Trophoblast cell (in vitro differentiated cells and primary cell): ENCODE results near the gene PPP2R2D.

Experiments
- DNase-seq, 2 donors: peaks; one replicate each; pipeline ENCODE4 v3.0.0-alpha.2; 2016
- H2AFZ ChIP-seq: 2 replicates; pipeline ENCODE4 v1.6.1; 2013; ENCODE audit warnings: low read length, moderate library complexity, mild to moderate bottlenecking; ENCODE audit not compliant: insufficient read depth, poor library complexity
- H2AK5ac ChIP-seq: 2 replicates; pipeline ENCODE4 v1.6.1; 2013; ENCODE audit warnings: mild to moderate bottlenecking, low read length
- H2BK120ac ChIP-seq: 2 replicates; pipeline ENCODE4 v1.6.1; 2013; ENCODE audit warnings: low read length, mild to moderate bottlenecking, moderate library complexity; ENCODE audit not compliant: insufficient read depth, poor library complexity
- H2BK12ac ChIP-seq: 2 replicates; pipeline ENCODE4 v1.6.1; 2013; ENCODE audit warnings: mild to moderate bottlenecking, low read length, moderate library complexity
- H2BK5ac ChIP-seq: 2 replicates; pipeline ENCODE4 v1.6.1; 2013; ENCODE audit warnings: low read length, low read depth, moderate library complexity, mild to moderate bottlenecking; ENCODE audit not compliant: poor library complexity
- H3K14ac ChIP-seq: 2 replicates; pipeline ENCODE4 v1.6.1; 2013; ENCODE audit warnings: mild to moderate bottlenecking, low read length
- H3K18ac ChIP-seq: 2 replicates; pipeline ENCODE4 v1.6.1; 2013; ENCODE audit warnings: mild to moderate bottlenecking, low read length
- H3K23ac ChIP-seq: 2 replicates; pipeline ENCODE4 v1.6.1; 2013; ENCODE audit warnings: low read length
- H3K27ac ChIP-seq: 2 replicates; pipeline ENCODE4 v1.5.1; 2013; ENCODE audit warnings: low read depth, mild to moderate bottlenecking, inconsistent platforms, low read length, moderate library complexity
- H3K27me3 ChIP-seq: 2 replicates; pipeline ENCODE4 v1.6.1; 2013; ENCODE audit warnings: inconsistent platforms, mild to moderate bottlenecking, low read length, moderate library complexity; ENCODE audit not compliant: insufficient read depth
- H3K36me3 ChIP-seq, 2 experiments: 1 replicate in 1 of 2; 2 replicates in 1 of 2; pipeline ENCODE4 v1.6.1; 2013; ENCODE audit warnings: low read length in 2 of 2, mild to moderate bottlenecking in 2 of 2, moderate library complexity in 1 of 2; ENCODE audit not compliant: insufficient read depth in 2 of 2, control insufficient read depth in 1 of 2
- H3K4ac ChIP-seq: 2 replicates; pipeline ENCODE4 v1.6.1; 2013; ENCODE audit warnings: low read depth, mild to moderate bottlenecking, low read length, moderate library complexity
- H3K4me1 ChIP-seq, 2 experiments: 1 replicate in 1 of 2; 2 replicates in 1 of 2; pipeline ENCODE4 v1.6.1; 2013; ENCODE audit warnings: low read length in 2 of 2, mild to moderate bottlenecking in 2 of 2, moderate library complexity in 1 of 2; ENCODE audit not compliant: insufficient read depth in 2 of 2, control insufficient read depth in 1 of 2
- H3K4me2 ChIP-seq: 2 replicates; pipeline ENCODE4 v1.6.1; 2013; ENCODE audit warnings: inconsistent platforms, mild to moderate bottlenecking, low read length, moderate library complexity
- H3K4me3 ChIP-seq: 2 replicates; pipeline ENCODE4 v1.5.1; 2013; ENCODE audit warnings: mild to moderate bottlenecking, low read depth, low read length, inconsistent platforms
- H3K79me1 ChIP-seq: one replicate; pipeline ENCODE4 v1.6.1; 2013; ENCODE audit warnings: low read length
- H3K79me2 ChIP-seq: 2 replicates; pipeline ENCODE4 v1.6.1; 2013; ENCODE audit warnings: low read length, mild to moderate bottlenecking; ENCODE audit not compliant: control insufficient read depth, insufficient read depth, poor library complexity
- H3K9ac ChIP-seq: 2 replicates; pipeline ENCODE4 v1.6.1; 2013; ENCODE audit warnings: mild to moderate bottlenecking, low read length
- H3K9me3 ChIP-seq: 2 replicates; pipeline ENCODE4 v1.6.1; 2013; ENCODE audit warnings: low read depth, mild to moderate bottlenecking, control low read depth, inconsistent platforms, low read length; ENCODE audit not compliant: insufficient read depth
- H4K12ac ChIP-seq: 2 replicates; pipeline ENCODE4 v1.6.1; 2013; ENCODE audit warnings: low read depth, mild to moderate bottlenecking, low read length, moderate library complexity
- H4K8ac ChIP-seq: 2 replicates; pipeline ENCODE4 v1.6.1; 2013; ENCODE audit warnings: low read depth, mild to moderate bottlenecking, low read length, moderate library complexity
- H4K91ac ChIP-seq: one replicate; pipeline ENCODE4 v1.6.1; 2013; ENCODE audit warnings: low read depth, mild to moderate bottlenecking, low read length, moderate library complexity
- WGBS: extraction: QIAGEN DNeasy Blood & Tissue Kit; methylation state at CpG from one replicate; pipeline ENCODE4 v1.1.7; 2013; ENCODE audit warnings: missing lambda C conversion rate; ENCODE audit not compliant: insufficient read length, insufficient coverage; ENCODE audit errors: extremely low coverage; 5-methylcytosine and 5-hydroxymethylcytosine counted together

Gene PPP2R2D

DNA sequence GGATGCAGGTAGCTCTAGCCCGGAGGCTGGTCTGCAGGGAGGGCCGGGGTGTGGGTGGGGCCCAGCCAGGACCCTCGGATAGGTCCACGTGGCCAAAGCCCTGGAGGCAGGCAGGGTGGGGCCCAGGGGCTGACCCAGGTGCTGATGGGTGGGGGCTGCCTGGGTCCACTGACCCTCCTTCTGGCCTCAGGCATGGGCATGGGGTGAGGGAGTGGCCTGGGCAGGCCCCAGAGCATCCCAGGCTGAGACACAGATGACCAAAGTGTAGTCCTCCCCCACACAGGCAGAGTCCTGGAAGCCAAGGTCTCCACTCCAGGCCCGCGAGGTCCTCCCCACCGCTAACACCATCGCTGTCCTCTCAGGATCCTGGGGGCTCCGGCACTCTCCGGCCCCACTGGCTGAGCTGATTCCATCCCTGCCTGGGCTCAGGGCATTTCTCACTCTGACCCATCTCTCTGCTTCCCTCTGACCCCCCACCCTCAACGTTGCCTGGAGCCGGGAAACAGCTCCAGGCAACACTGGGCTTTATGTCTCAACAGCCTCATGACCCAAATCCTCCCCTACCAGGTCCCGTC is 20.7 kb upstream of the PPP2R2D start:
- no peaks in the 10 kb centered on the region for H3K36me3 ChIP-seq

DNA sequence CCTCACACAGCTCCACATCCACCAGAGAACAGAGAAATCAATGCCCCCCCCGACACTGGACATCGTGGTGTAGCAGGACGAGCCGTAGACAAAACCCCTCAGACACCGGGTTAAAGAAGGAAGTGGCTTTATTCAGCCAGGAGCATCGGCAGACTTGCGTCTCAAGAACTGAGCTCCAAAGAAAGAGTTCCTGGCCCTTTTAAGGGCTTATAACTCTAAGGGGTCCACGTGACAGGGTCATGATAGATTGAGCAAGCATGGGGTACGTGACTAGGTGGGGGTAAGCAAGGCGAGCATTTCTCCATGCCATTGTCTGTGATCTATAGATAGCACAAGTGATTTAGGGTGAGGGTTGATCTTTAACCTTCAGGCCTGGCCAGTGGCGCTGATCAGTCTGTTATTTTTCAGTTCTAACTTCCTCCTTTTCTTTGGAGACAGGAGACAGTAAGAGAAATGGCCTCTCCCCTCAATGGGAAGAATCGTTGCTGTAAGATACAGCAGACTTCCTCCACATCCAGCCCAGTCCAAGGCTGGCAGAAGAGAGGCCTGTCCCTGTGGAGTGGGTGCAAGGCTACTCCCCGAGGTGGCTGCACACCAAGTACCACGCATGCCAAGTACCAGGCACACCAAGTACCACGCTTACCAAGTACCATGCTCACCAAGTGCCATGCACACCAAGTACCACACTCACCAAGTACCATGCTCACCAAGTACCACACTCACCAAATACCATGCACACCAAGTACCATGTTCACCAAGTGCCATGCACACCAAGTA is 19.5 kb upstream of the PPP2R2D start:
- H3K27ac ChIP-seq: no peak overlapping the region
- no peak overlapping the region for H2AK5ac ChIP-seq
- no peaks in the 10 kb centered on the region for H3K4me1 ChIP-seq
- no peak overlapping the region for H3K23ac ChIP-seq
- no peak for DNase-seq
- WGBS: no CpG with 5 or more reads among the region's 15 CpGs
- H2BK12ac ChIP-seq: no peak overlapping the region
- H3K4me2 ChIP-seq: no peak overlapping the region
- H3K9me3 ChIP-seq: peaks cover 36% of the 10 kb centered on the region
- no peak overlapping the region for H2BK5ac ChIP-seq
- H3K27me3 ChIP-seq: no peaks in the 10 kb centered on the region
- no peak overlapping the region for H4K91ac ChIP-seq
- no peak overlapping the region for H3K4ac ChIP-seq
- no peak overlapping the region for H3K18ac ChIP-seq
- H2AFZ ChIP-seq: no peak overlapping the region
- H4K8ac ChIP-seq: no peak overlapping the region
- H3K79me1 ChIP-seq: no peaks in the 10 kb centered on the region
- H2BK120ac ChIP-seq: no peak overlapping the region
- peak overlapping the region; percentile 5 for H3K4me3 ChIP-seq
- H3K14ac ChIP-seq: no peak overlapping the region
- H3K9ac ChIP-seq: no peak overlapping the region
- no peaks in the 10 kb centered on the region for H3K36me3 ChIP-seq
- H3K79me2 ChIP-seq: no peaks in the 10 kb centered on the region
- H4K12ac ChIP-seq: no peak overlapping the region

More for the DNA sequence above, 20.7 kb upstream of the PPP2R2D start:
- Histone ChIP-seq H3K27ac (no peak overlapping the region), H2AFZ (no peak overlapping the region), H2BK5ac (no peak overlapping the region), H3K14ac (no peak overlapping the region), H4K12ac (no peak overlapping the region), H3K9ac (no peak overlapping the region), H4K8ac (no peak overlapping the region), H4K91ac (no peak overlapping the region), H2AK5ac (no peak overlapping the region), H2BK120ac (no peak overlapping the region), H3K23ac (no peak overlapping the region), H3K27me3 (no peaks in the 10 kb centered on the region), H3K9me3 (peaks cover 36% of the 10 kb centered on the region), H3K79me2 (no peaks in the 10 kb centered on the region), H3K4me1 (no peaks in the 10 kb centered on the region), H3K4me2 (no peak overlapping the region), H3K18ac (no peak overlapping the region), H3K79me1 (no peaks in the 10 kb centered on the region), H3K4ac (no peak overlapping the region), H2BK12ac (no peak overlapping the region), H3K4me3 (no peak overlapping the region)
- WGBS: no CpG with 5 or more reads among the region's 13 CpGs
- no peak for DNase-seq

DNA sequence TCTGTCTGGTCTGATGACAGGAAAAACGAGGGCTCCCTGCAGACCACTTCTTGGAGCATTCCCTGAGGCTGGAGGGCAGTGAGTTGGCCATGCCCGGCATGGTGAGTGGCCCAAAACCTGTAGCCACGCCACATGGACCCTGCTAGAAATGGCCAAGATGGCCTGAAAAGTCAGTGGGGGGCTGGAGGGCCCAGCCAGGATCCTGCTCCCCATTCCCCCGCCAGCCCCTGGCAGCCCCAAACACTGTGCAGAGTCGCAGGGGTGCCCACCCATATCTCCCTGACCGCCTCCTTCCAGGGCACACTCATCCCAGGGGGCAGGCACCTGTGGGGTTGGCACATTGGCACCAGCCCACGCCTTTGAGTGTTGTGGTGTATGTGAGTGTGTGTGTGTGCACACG is 18.7 kb upstream of the PPP2R2D start:
- H3K4me3 ChIP-seq: peak overlapping the region; percentile 40
- H3K23ac ChIP-seq: no peak overlapping the region
- no peak overlapping the region for H3K4me2 ChIP-seq
- no peak overlapping the region for H3K4ac ChIP-seq
- no peak overlapping the region for H4K12ac ChIP-seq
- H4K91ac ChIP-seq: no peak overlapping the region
- no peaks in the 10 kb centered on the region for H3K4me1 ChIP-seq
- no peak overlapping the region for H2AFZ ChIP-seq
- H3K79me2 ChIP-seq: no peaks in the 10 kb centered on the region
- no peak overlapping the region for H2BK12ac ChIP-seq
- H2AK5ac ChIP-seq: no peak overlapping the region
- no peak overlapping the region for H3K14ac ChIP-seq
- H3K9me3 ChIP-seq: peaks cover 36% of the 10 kb centered on the region
- H2BK120ac ChIP-seq: no peak overlapping the region
- H2BK5ac ChIP-seq: no peak overlapping the region
- H3K27ac ChIP-seq: no peak overlapping the region
- no peak overlapping the region for H4K8ac ChIP-seq
- H3K79me1 ChIP-seq: no peaks in the 10 kb centered on the region
- no peak for DNase-seq
- H3K9ac ChIP-seq: no peak overlapping the region
- H3K18ac ChIP-seq: no peak overlapping the region
- no peaks in the 10 kb centered on the region for H3K27me3 ChIP-seq
- no peaks in the 10 kb centered on the region for H3K36me3 ChIP-seq
- no CpG with 5 or more reads among the region's 8 CpGs for WGBS

DNA sequence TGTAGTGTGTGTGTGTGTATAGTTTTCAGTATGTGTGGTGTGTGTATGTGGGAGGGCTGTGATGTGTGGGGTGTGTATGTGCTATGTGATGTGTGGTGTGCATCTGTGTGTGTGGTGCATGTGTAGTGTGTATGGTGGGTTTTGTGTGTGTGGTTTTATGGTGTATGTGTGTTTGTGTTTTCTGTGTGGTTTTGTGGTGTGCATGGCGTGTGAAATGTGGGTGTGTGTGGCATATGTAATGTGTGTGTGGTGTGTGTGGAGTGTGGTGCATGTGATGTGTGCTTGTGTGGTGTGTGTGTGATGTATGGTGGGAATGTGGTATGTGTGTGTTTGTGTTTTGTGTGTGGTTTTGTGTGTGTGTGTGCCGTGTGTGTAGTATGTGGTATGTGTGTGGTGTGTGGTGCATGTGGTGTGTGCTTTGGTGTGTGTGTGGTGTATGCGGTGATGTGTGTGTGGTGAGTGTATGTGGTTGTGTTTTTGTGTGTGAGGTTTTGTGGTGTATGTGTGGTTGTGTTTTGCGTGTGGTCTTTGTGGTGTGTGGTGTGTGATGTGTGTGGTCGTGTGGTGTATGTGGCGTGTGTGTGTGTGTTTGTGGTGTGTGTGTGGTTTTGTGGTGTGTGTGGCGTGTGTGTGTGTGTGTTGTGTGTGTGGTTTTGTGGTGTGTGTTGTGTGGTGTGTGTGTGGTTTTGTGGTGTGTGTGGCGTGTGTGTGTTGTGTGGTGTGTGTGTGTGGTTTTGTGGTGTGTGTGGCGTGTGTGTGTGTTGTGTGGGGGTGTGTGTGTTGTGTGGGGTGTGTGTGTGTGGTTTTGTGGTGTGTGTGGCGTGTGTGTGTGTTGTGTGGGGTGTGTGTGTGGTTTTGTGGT is 18.0 kb upstream of the PPP2R2D start:
- no peak overlapping the region for H3K4ac ChIP-seq
- H3K36me3 ChIP-seq: no peaks in the 10 kb centered on the region
- DNase-seq: no peak
- H3K18ac ChIP-seq: no peak overlapping the region
- H3K79me1 ChIP-seq: no peaks in the 10 kb centered on the region
- H2AK5ac ChIP-seq: no peak overlapping the region
- peak overlapping the region; percentile 6 for H3K23ac ChIP-seq
- no peak overlapping the region for H3K9ac ChIP-seq
- H2BK120ac ChIP-seq: no peak overlapping the region
- no peak overlapping the region for H2BK5ac ChIP-seq
- no peaks in the 10 kb centered on the region for H3K27me3 ChIP-seq
- H3K27ac ChIP-seq: no peak overlapping the region
- WGBS: 100% methylated on average over 9 of the region's 10 CpGs
- no peaks in the 10 kb centered on the region for H3K4me1 ChIP-seq
- no peak overlapping the region for H4K8ac ChIP-seq
- no peak overlapping the region for H4K12ac ChIP-seq
- H3K4me2 ChIP-seq: no peak overlapping the region
- no peak overlapping the region for H3K14ac ChIP-seq
- H2BK12ac ChIP-seq: no peak overlapping the region
- H3K4me3 ChIP-seq: peak overlapping the region; percentile 40
- H3K79me2 ChIP-seq: no peaks in the 10 kb centered on the region
- H2AFZ ChIP-seq: no peak overlapping the region
- no peak overlapping the region for H4K91ac ChIP-seq
- H3K9me3 ChIP-seq: peaks cover 36% of the 10 kb centered on the region
